GM18507 (cell line): Measurements from ENCODE around the gene BCAT1.

ENCODE experiments used
- DNase-seq: peaks from one replicate; pipeline ENCODE4 v3.0.0; 2011; ENCODE audit warnings: low read depth; ENCODE audit not compliant: insufficient read length; ENCODE audit errors: extremely low spot score
- FAIRE-seq: peaks from 2 replicates; lab custom pipeline; 2011; peaks lifted over from hg19 to GRCh38; lab: Jason Lieb, UNC

BCAT1 gene

GRCh38 chr12:24948757-24949722 is at the start of gene BCAT1:
TSS of gene BCAT1 (minus strand) at chr12:24949101. CDS start at chr12:24948932, 169 bp downstream.
- no peak for DNase-seq
- FAIRE-seq = peak; percentile 26

- FAIRE-seq (peak; percentile 99), DNase-seq (peak; percentile 37)
Measured at GRCh38 chr12:24997970-24998582, 49.2 kb upstream of the BCAT1 start.

- DNase-seq (no peak), FAIRE-seq (no peak)
Measured at GRCh38 chr12:24997496-24997895, 48.6 kb upstream of the BCAT1 start.

GRCh38 chr12:24996820-24997219 is 47.9 kb upstream of the BCAT1 start:
- DNase-seq (no peak), FAIRE-seq (no peak)

- peak; percentile 90 for FAIRE-seq
- peak; percentile 23 for DNase-seq
Measured at GRCh38 chr12:24996102-24996797, 47.3 kb upstream of the BCAT1 start.

GRCh38 chr12:24993793-24994192 is 44.9 kb upstream of the BCAT1 start:
- no peak for FAIRE-seq

GRCh38 chr12:24991209-24992049 is 42.5 kb upstream of the BCAT1 start:
- FAIRE-seq = peak; percentile 88
- peak; percentile 47 for DNase-seq

More at GRCh38 chr12:24993793-24994192, 44.9 kb upstream of the BCAT1 start:
- no peak for DNase-seq

- no peak for FAIRE-seq
- no peak for DNase-seq
Measured at GRCh38 chr12:24989216-24989615, 40.3 kb upstream of the BCAT1 start.

GRCh38 chr12:24982250-24982649 is 33.3 kb upstream of the BCAT1 start:
- DNase-seq (no peak), FAIRE-seq (no peak)

GRCh38 chr12:24979976-24980730 is 31.3 kb upstream of the BCAT1 start:
- DNase-seq (no peak), FAIRE-seq (no peak)

GRCh38 chr12:24979329-24979728 is 30.4 kb upstream of the BCAT1 start:
- no peak for DNase-seq

GRCh38 chr12:24977711-24978110 is 28.8 kb upstream of the BCAT1 start:
- DNase-seq = no peak
- FAIRE-seq = no peak

More at GRCh38 chr12:24979329-24979728, 30.4 kb upstream of the BCAT1 start:
- no peak for FAIRE-seq

- FAIRE-seq = peak; percentile 61
- no peak for DNase-seq
Measured at GRCh38 chr12:24977060-24977459, 28.2 kb upstream of the BCAT1 start.

- DNase-seq (no peak), FAIRE-seq (no peak)
Measured at GRCh38 chr12:24975425-24975824, 26.5 kb upstream of the BCAT1 start.

- FAIRE-seq (no peak), DNase-seq (no peak)
Measured at GRCh38 chr12:24974216-24974615, 25.3 kb upstream of the BCAT1 start.

GRCh38 chr12:24972078-24972477 is 23.2 kb upstream of the BCAT1 start:
- DNase-seq = no peak
- FAIRE-seq = no peak

GRCh38 chr12:24970177-24970576 is 21.3 kb upstream of the BCAT1 start:
- FAIRE-seq = no peak

GRCh38 chr12:24966951-24967564 is 18.2 kb upstream of the BCAT1 start:
- DNase-seq (no peak), FAIRE-seq (no peak)

More at GRCh38 chr12:24970177-24970576, 21.3 kb upstream of the BCAT1 start:
- DNase-seq = no peak
